Heart left ventricle (tissue), 16 donors: ENCODE data around the gene ARHGAP26. TPM values are rescaled to one million over a fixed set of nuclear protein-coding genes. Genes with fewer than 3 reads are reported as not detected.
A peak's percentile ranks its signal among the peaks of the same experiment; 100 is the strongest.

Experiments
- ATAC-seq, 4 donors: fragments of 200-7000 bp; cut with Tn5 transposase; one replicate each; pipeline ENCODE4 v1.9.1; 2020 to 2022; ENCODE audit warnings: moderate library complexity in 4 of 4, mild to moderate bottlenecking in 3 of 4, moderate number of reproducible peaks in 1 of 4
- DNase-seq, 5 donors: peaks; one replicate each; pipeline ENCODE4 v3.0.0-alpha.2; 2020
- H3K27ac ChIP-seq, 12 donors: fragments of 200-600 bp; sonication (generic) in 4 of 12; one replicate each; pipeline versions ENCODE4 v1.5.0 to v1.8.0; 2016 to 2022; ENCODE audit warnings: mild to moderate bottlenecking in 2 of 12
- H3K27me3 ChIP-seq, 9 donors: fragments of 200-600 bp; sonication (generic) in 2 of 9; one replicate each; pipeline versions ENCODE4 v1.5.1 to v1.8.0; 2016 to 2022; ENCODE audit warnings: mild to moderate bottlenecking in 3 of 9
- H3K36me3 ChIP-seq, 9 donors: fragments of 200-600 bp; sonication (generic) in 2 of 9; one replicate each; pipeline versions ENCODE4 v1.5.0 to v1.8.0; 2018 to 2022; ENCODE audit warnings: mild to moderate bottlenecking in 2 of 9
- H3K4me1 ChIP-seq, 12 donors: fragments of 200-600 bp; sonication (generic) in 4 of 12; one replicate each; pipeline versions ENCODE4 v1.5.0 to v1.8.0; 2016 to 2022; ENCODE audit warnings: mild to moderate bottlenecking in 3 of 12
- H3K4me3 ChIP-seq, 12 donors: fragments of 200-600 bp; sonication (generic) in 4 of 12; one replicate each; pipeline versions ENCODE4 v1.5.0 to v1.8.0; 2017 to 2022; ENCODE audit warnings: mild to moderate bottlenecking in 9 of 12, moderate library complexity in 4 of 12
- H3K9me3 ChIP-seq, 12 donors: fragments of 200-600 bp; sonication (generic) in 4 of 12; one replicate each; pipeline versions ENCODE4 v1.5.0 to v1.8.0; 2016 to 2022; ENCODE audit warnings: mild to moderate bottlenecking in 1 of 12
- CTCF ChIP-seq, 12 donors: fragments of 200-600 bp; sonication (generic) in 4 of 12; IDR thresholded peaks; one replicate each; pipeline versions ENCODE4 v1.5.0 to v1.8.0; 2018 to 2022; ENCODE audit warnings: antibody characterized with exemption in 12 of 12, mild to moderate bottlenecking in 5 of 12
- POLR2A ChIP-seq, 2 donors: fragments of 450-650 bp; IDR thresholded peaks; one replicate each; pipeline ENCODE4 v1.6.1; 2017; ENCODE audit warnings: antibody characterized with exemption in 2 of 2, mild to moderate bottlenecking in 2 of 2, moderate library complexity in 2 of 2
- WGBS, 4 donors: extraction: QIAGEN DNeasy Blood & Tissue Kit in 2 of 4; methylation state at CpG; one replicate each; pipeline versions ENCODE4 v1.1.5 to v1.1.7; 2013 to 2018; 5-methylcytosine and 5-hydroxymethylcytosine counted together
- intact Hi-C, 10 donors: fragments of 100-400 bp; cut with DNase I; formaldehyde crosslinking; loops; one replicate each; pipeline versions ENCODE4 v1.11.1 to v1.14.2; 2022
- polyA plus RNA-seq, 2 donors: library from polyadenylated mRNA; stranded (reverse); fragments of 200-250 nt; gene quantifications; one replicate each; pipeline ENCODE4 v1.2.3, GENCODE V29; 2013
- total RNA-seq, 9 donors: library from RNA; depleted of rRNA in 2 of 9; stranded (reverse); fragments of >200 nt in 2 of 9; fragmentation: NEBNext Ultra II Directional in 3 of 9; extraction: Animal tissue kit (Norgen Biotek cat#: 25700) in 3 of 9; gene quantifications; one replicate each; pipeline versions ENCODE4 v1.1.0 to v1.2.4, GENCODE V29; 2016 to 2023
- donor health status: ischemic (EF 13 %, LVEDD 7.1; RV severe dilation, severe dysfunction).
- donor health status: healthy with polysubstance abuse.
- donor health status: DM: no; HTN: yes; CAD: no.
- donor health status: DM: no; HTN: no; CAD: no.
- donor health status: ischemic (EF 25% LVEDD 6.9; RV normal size, moderate dysfunction).
- donor health status: ischemic (EF 25% LVEDD 5.7; RV mildly dilated, moderate dysfunction).
- donor health status: healthy.
- donor health status: DM: yes; HTN: yes; CAD: no.
- donor health status: ischemic (EF 35%, LVEDD 5.7; RV mildly dilated, moderate dysfunction).
- donor health status: nonischemic (EF 11% LVEDD 7.7; RV severe dilation, severe dysfunction).
- donor health status: DM: yes; HTN: yes; CAD: no.
- donor health status: PGD.
- donor health status: ischemic (EF 29% LVEDD 5.4; RV normal size, mild dysfunction).
- donor health status: nonischemic (EF 23%, LVEDD 6.1; RV moderate dilation, normal function).

The ARHGAP26 gene
- total and polyA plus RNA-seq, 11 donors, result 11.9 to 52.1 (median 33.7) TPM

GRCh38 chr5:142816531-142817430 is 46.6 kb downstream of the ARHGAP26 start:
- Histone ChIP-seq H3K4me1 (peaks cover 12 to 90% (median 68%) of the 10 kb centered on the region in 12 donors), H3K4me3 (no peak overlapping the region), H3K36me3 (no peaks in the 10 kb centered on the region), H3K9me3 (peaks cover 0 to 5% (median 0%) of the 10 kb centered on the region in 12 donors), H3K27me3 (no peaks in the 10 kb centered on the region), H3K27ac (peak overlapping the region in 11 of 12 donors; percentile 7 to 91 (median 50))
- DNase-seq (peak in 3 of 5 donors; percentile 68 to 75 (median 75)), ATAC-seq (peak in 3 of 4 donors; percentile 32 to 55 (median 36))
- no peak for TF ChIP-seq CTCF (IDR thresholded peaks at IDR 0.05)
- no peak for TF ChIP-seq POLR2A (IDR thresholded peaks at IDR 0.05)
- intact Hi-C loops, result loop anchor here in 6 of 10 donors (5.0 to 10.0 kb wide), 4 partner anchors 34 to 51 kb away; partner anchors contain the start of gene ARHGAP26 (in 3 of the 6)
- WGBS, 4 donors, result 59 to 72% (median 69%) methylated on average over 6 of the region's 6 CpGs

- ATAC-seq, result peak; percentile 18 to 62 (median 46)
- no peak for TF ChIP-seq CTCF (IDR thresholded peaks at IDR 0.05)
- no peak for TF ChIP-seq POLR2A (IDR thresholded peaks at IDR 0.05)
- Histone ChIP-seq H3K4me1 (peaks cover 12 to 90% (median 64%) of the 10 kb centered on the region in 12 donors), H3K36me3 (no peaks in the 10 kb centered on the region), H3K4me3 (no peak overlapping the region), H3K9me3 (peaks cover 0 to 5% (median 0%) of the 10 kb centered on the region in 12 donors), H3K27ac (peak overlapping the region in 11 of 12 donors; percentile 7 to 91 (median 50)), H3K27me3 (no peaks in the 10 kb centered on the region)
- DNase-seq, result peak in 1 of 5 donors; percentile 25
- intact Hi-C loops, result loop anchor here in 6 of 10 donors (5.0 to 10.0 kb wide), 4 partner anchors 36 to 49 kb away; partner anchors contain the start of gene ARHGAP26 (in 3 of the 6)
- WGBS, 4 donors, result 40 to 48% (median 44%) methylated on average over 3 of the region's 3 CpGs
Observed at GRCh38 chr5:142817949-142818431, 47.8 kb downstream of the ARHGAP26 start.

GRCh38 chr5:142819292-142819691 is 49.1 kb downstream of the ARHGAP26 start:
- Histone ChIP-seq H3K4me3 (no peak overlapping the region), H3K27me3 (no peaks in the 10 kb centered on the region), H3K4me1 (peaks cover 8 to 89% (median 66%) of the 10 kb centered on the region in 12 donors), H3K36me3 (no peaks in the 10 kb centered on the region), H3K9me3 (peaks cover 0 to 5% (median 0%) of the 10 kb centered on the region in 12 donors), H3K27ac (peak overlapping the region in 4 of 12 donors; percentile 12 to 42 (median 32))
- peak in 1 of 4 donors; percentile 3 for ATAC-seq
- TF ChIP-seq POLR2A (IDR thresholded peaks at IDR 0.05), result no peak
- intact Hi-C loops, result loop anchor here in 6 of 10 donors (5.0 to 10.0 kb wide), 4 partner anchors 37 to 48 kb away; partner anchors contain the start of gene ARHGAP26 (in 3 of the 6)
- no peak for DNase-seq

GRCh38 chr5:142819825-142820224 is 49.6 kb downstream of the ARHGAP26 start:
- ATAC-seq (no peak), DNase-seq (no peak)
- peaks cover 5 to 89% (median 66%) of the 10 kb centered on the region in 12 donors for H3K4me1 ChIP-seq
- H3K27me3 ChIP-seq, result no peaks in the 10 kb centered on the region
- WGBS, 4 donors, result 47 to 62% (median 55%) methylated on average over 4 of the region's 4 CpGs
- TF ChIP-seq POLR2A (IDR thresholded peaks at IDR 0.05) (no peak), CTCF (IDR thresholded peaks at IDR 0.05) (no peak)
- H3K27ac ChIP-seq, result peak overlapping the region in 1 of 12 donors; percentile 19
- no peak overlapping the region for H3K4me3 ChIP-seq
- peaks cover 0 to 5% (median 0%) of the 10 kb centered on the region in 12 donors for H3K9me3 ChIP-seq
- H3K36me3 ChIP-seq, result no peaks in the 10 kb centered on the region
- intact Hi-C loops, result loop anchor here in 6 of 10 donors (5.0 to 10.0 kb wide), 5 partner anchors 37 to 48 kb away; partner anchors contain the start of gene ARHGAP26 (in 3 of the 6)
